Measurements from ENCODE around the gene RBCK1.

Gene RBCK1

GRCh38 chr20:416950-417800, 9.1 kb downstream of the RBCK1 start:
- DNase-seq (ENCODE audit: low read depth in 2 of 2, low spot score in 1 of 2), result no peak

GRCh38 chr20:417801-418342, 9.8 kb downstream of the RBCK1 start:
- no peak for DNase-seq (ENCODE audit: low read depth in 2 of 2, low spot score in 1 of 2)

- DNase-seq (ENCODE audit: low read depth in 2 of 2, low spot score in 1 of 2), result no peak
Measured at GRCh38 chr20:418858-419365, 10.8 kb downstream of the RBCK1 start.

GRCh38 chr20:419556-420165, 11.6 kb downstream of the RBCK1 start:
- DNase-seq (ENCODE audit: low read depth in 2 of 2, low spot score in 1 of 2), result no peak

- DNase-seq (ENCODE audit: low read depth in 2 of 2, low spot score in 1 of 2), result no peak
Measured at GRCh38 chr20:420166-420620, 12.1 kb downstream of the RBCK1 start.

- DNase-seq (ENCODE audit: low read depth in 2 of 2, low spot score in 1 of 2), result no peak
Measured at GRCh38 chr20:420721-421574, 12.8 kb downstream of the RBCK1 start.

GRCh38 chr20:421685-422250, 13.7 kb downstream of the RBCK1 start:
- no peak for DNase-seq (ENCODE audit: low read depth in 2 of 2, low spot score in 1 of 2)

GRCh38 chr20:426566-426965, 18.5 kb downstream of the RBCK1 start:
- DNase-seq (ENCODE audit: low read depth in 2 of 2, low spot score in 1 of 2), result no peak

- no peak for DNase-seq (ENCODE audit: low read depth in 2 of 2, low spot score in 1 of 2)
Measured at GRCh38 chr20:427401-427800, 19.3 kb downstream of the RBCK1 start.

GRCh38 chr20:427849-428657, 20.0 kb downstream of the RBCK1 start:
- DNase-seq (ENCODE audit: low read depth in 2 of 2, low spot score in 1 of 2), result no peak

GRCh38 chr20:428658-429200, 20.6 kb downstream of the RBCK1 start:
- no peak for DNase-seq (ENCODE audit: low read depth in 2 of 2, low spot score in 1 of 2)

- DNase-seq (ENCODE audit: low read depth in 2 of 2, low spot score in 1 of 2), result no peak
Measured at GRCh38 chr20:430091-430999, 22.2 kb downstream of the RBCK1 start.

GRCh38 chr20:431012-431904, 23.2 kb downstream of the RBCK1 start:
- DNase-seq (ENCODE audit: low read depth in 2 of 2, low spot score in 1 of 2), result no peak

- DNase-seq (ENCODE audit: low read depth in 2 of 2, low spot score in 1 of 2), result no peak
Measured at GRCh38 chr20:432208-432607, 24.1 kb downstream of the RBCK1 start.

GRCh38 chr20:432677-433299, 24.7 kb downstream of the RBCK1 start:
- no peak for DNase-seq (ENCODE audit: low read depth in 2 of 2, low spot score in 1 of 2)

- peak; percentile 20 to 31 for DNase-seq (ENCODE audit: low read depth in 2 of 2, low spot score in 1 of 2)
Measured at GRCh38 chr20:433300-433975, 25.3 kb downstream of the RBCK1 start.

- no peak for DNase-seq (ENCODE audit: low read depth in 2 of 2, low spot score in 1 of 2)
Measured at GRCh38 chr20:434221-434620, 26.1 kb downstream of the RBCK1 start.
